Measurements from ENCODE around the gene ERGIC3. TPM values are rescaled to one million over a fixed set of nuclear protein-coding genes. Genes with fewer than 3 reads are reported as not detected.
A peak's percentile ranks its signal among the peaks of the same experiment; 100 is the strongest.
"Not testable (repeated sequence)": the region's sequence is repeated elsewhere in the genome, so short reads cannot be mapped to it uniquely, and the experiment has no call there.

Gene ERGIC3
- total and polyA plus RNA-seq, 3 experiments from 2014 or later = 114 to 137 (median 136) TPM

- no peak for DNase-seq
- POLR2A ChIA-PET = no interaction called here
- Histone ChIP-seq H3K27me3 (ENCODE audit: insufficient read depth, low read length, poor library complexity, severe bottlenecking) (no peaks in the 10 kb centered on the region), H3K27ac (ENCODE audit: low read depth, low read length) (no peak overlapping the region), H3K4me1 (ENCODE audit: insufficient read depth, low read length) (no peaks in the 10 kb centered on the region), H3K36me3 (ENCODE audit: insufficient read depth, low read length) (peaks cover 40% of the 10 kb centered on the region), H3K9me3 (ENCODE audit: low read length) (no peaks in the 10 kb centered on the region), H3K4me3 (ENCODE audit: low read length) (no peak overlapping the region)
- peaks cover 3% of the 10 kb centered on the region in 3 donors for H3K4me1 Mint-ChIP-seq
- no peaks in the 10 kb centered on the region for H3K9me3 Mint-ChIP-seq
- peaks cover 0 to 95% (median 6%) of the 10 kb centered on the region in 3 donors for H3K36me3 Mint-ChIP-seq
- CTCF ChIA-PET = no interaction called here
- no peak overlapping the region for H3K4me3 Mint-ChIP-seq
- peaks cover 0 to under 1% of the 10 kb centered on the region in 2 donors for H3K27me3 Mint-ChIP-seq
- peak overlapping the region in 6 of 8 donors; percentile 1 to 69 (median 50) for H3K27ac Mint-ChIP-seq
These were observed 30.0 kb upstream of the ERGIC3 start for GRCh38 chr20:35511814-35512420.

- Histone ChIP-seq H3K36me3 (ENCODE audit: insufficient read depth, low read length) (peaks cover 21% of the 10 kb centered on the region), H3K9me3 (ENCODE audit: low read length) (no peaks in the 10 kb centered on the region), H3K27me3 (ENCODE audit: insufficient read depth, low read length, poor library complexity, severe bottlenecking) (no peaks in the 10 kb centered on the region), H3K27ac (ENCODE audit: low read depth, low read length) (no peak overlapping the region), H3K4me1 (ENCODE audit: insufficient read depth, low read length) (no peaks in the 10 kb centered on the region), H3K4me3 (ENCODE audit: low read length) (no peak overlapping the region)
- Mint-ChIP-seq H3K27me3 (peaks cover 0 to 2% of the 10 kb centered on the region in 2 donors), H3K4me3 (no peak overlapping the region), H3K4me1 (no peaks in the 10 kb centered on the region), H3K27ac (peak overlapping the region in 4 of 8 donors; percentile 4 to 74 (median 22)), H3K36me3 (peaks cover 0 to 72% (median 3%) of the 10 kb centered on the region in 3 donors), H3K9me3 (no peaks in the 10 kb centered on the region)
- CTCF ChIA-PET = no interaction called here
- POLR2A ChIA-PET = no interaction called here
- no peak for DNase-seq
These were observed 27.4 kb upstream of the ERGIC3 start for GRCh38 chr20:35514371-35514932.

- H3K4me3 Mint-ChIP-seq = no peak overlapping the region
- no peak overlapping the region for H3K27ac ChIP-seq (ENCODE audit: low read depth, low read length)
- no peaks in the 10 kb centered on the region for H3K9me3 Mint-ChIP-seq
- H3K36me3 ChIP-seq (ENCODE audit: insufficient read depth, low read length) = peaks cover 18% of the 10 kb centered on the region
- no peak for DNase-seq
- peaks cover 0 to 63% (median 3%) of the 10 kb centered on the region in 3 donors for H3K36me3 Mint-ChIP-seq
- no peak overlapping the region for H3K4me3 ChIP-seq (ENCODE audit: low read length)
- ChIA-PET CTCF (no interaction called here), POLR2A (no interaction called here)
- H3K4me1 Mint-ChIP-seq = no peaks in the 10 kb centered on the region
- no peaks in the 10 kb centered on the region for H3K27me3 ChIP-seq (ENCODE audit: insufficient read depth, low read length, poor library complexity, severe bottlenecking)
- peak overlapping the region in 1 of 8 donors; percentile 42 for H3K27ac Mint-ChIP-seq
- H3K4me1 ChIP-seq (ENCODE audit: insufficient read depth, low read length) = no peaks in the 10 kb centered on the region
- peaks cover 0 to 2% of the 10 kb centered on the region in 2 donors for H3K27me3 Mint-ChIP-seq
- no peaks in the 10 kb centered on the region for H3K9me3 ChIP-seq (ENCODE audit: low read length)
These were observed 26.5 kb upstream of the ERGIC3 start for GRCh38 chr20:35515341-35515740.

GRCh38 chr20:35515949-35516645 lies 25.8 kb upstream of the ERGIC3 start:
- no peaks in the 10 kb centered on the region for H3K9me3 Mint-ChIP-seq
- Histone ChIP-seq H3K4me3 (ENCODE audit: low read length) (no peak overlapping the region), H3K4me1 (ENCODE audit: insufficient read depth, low read length) (no peaks in the 10 kb centered on the region), H3K9me3 (ENCODE audit: low read length) (no peaks in the 10 kb centered on the region), H3K27ac (ENCODE audit: low read depth, low read length) (no peak overlapping the region), H3K27me3 (ENCODE audit: insufficient read depth, low read length, poor library complexity, severe bottlenecking) (no peaks in the 10 kb centered on the region), H3K36me3 (ENCODE audit: insufficient read depth, low read length) (peaks cover 15% of the 10 kb centered on the region)
- POLR2A ChIA-PET = no interaction called here
- H3K27ac Mint-ChIP-seq = peak overlapping the region in 3 of 8 donors; percentile 26 to 42 (median 36)
- CTCF ChIA-PET = no interaction called here
- no peak for DNase-seq
- H3K36me3 Mint-ChIP-seq = peaks cover 0 to 55% (median 3%) of the 10 kb centered on the region in 3 donors
- no peak overlapping the region for H3K4me3 Mint-ChIP-seq
- no peaks in the 10 kb centered on the region for H3K4me1 Mint-ChIP-seq
- peaks cover 0 to 2% of the 10 kb centered on the region in 2 donors for H3K27me3 Mint-ChIP-seq

GRCh38 chr20:35517125-35517524 lies 24.8 kb upstream of the ERGIC3 start:
- no peak overlapping the region for H3K27ac ChIP-seq (ENCODE audit: low read depth, low read length)
- no peak for DNase-seq
- Mint-ChIP-seq H3K4me1 (no peaks in the 10 kb centered on the region), H3K36me3 (peaks cover 0 to 45% (median 2%) of the 10 kb centered on the region in 3 donors), H3K27me3 (peaks cover 0 to 2% of the 10 kb centered on the region in 2 donors), H3K27ac (peak overlapping the region in 2 of 8 donors; percentile 34 to 78), H3K4me3 (no peak overlapping the region), H3K9me3 (no peaks in the 10 kb centered on the region)
- no peaks in the 10 kb centered on the region for H3K9me3 ChIP-seq (ENCODE audit: low read length)
- H3K4me3 ChIP-seq (ENCODE audit: low read length) = no peak overlapping the region
- ChIA-PET CTCF (no interaction called here), POLR2A (no interaction called here)
- no peaks in the 10 kb centered on the region for H3K4me1 ChIP-seq (ENCODE audit: insufficient read depth, low read length)
- H3K36me3 ChIP-seq (ENCODE audit: insufficient read depth, low read length) = peaks cover 10% of the 10 kb centered on the region
- no peaks in the 10 kb centered on the region for H3K27me3 ChIP-seq (ENCODE audit: insufficient read depth, low read length, poor library complexity, severe bottlenecking)

GRCh38 chr20:35517767-35518166 lies 24.1 kb upstream of the ERGIC3 start:
- H3K27ac ChIP-seq (ENCODE audit: low read depth, low read length); DNase-seq; H3K4me1 ChIP-seq (ENCODE audit: insufficient read depth, low read length); H3K27ac Mint-ChIP-seq; H3K27me3 ChIP-seq (ENCODE audit: insufficient read depth, low read length, poor library complexity, severe bottlenecking); H3K36me3 ChIP-seq (ENCODE audit: insufficient read depth, low read length); H3K4me1 Mint-ChIP-seq; H3K27me3 Mint-ChIP-seq; H3K9me3 Mint-ChIP-seq; H3K4me3 Mint-ChIP-seq; H3K4me3 ChIP-seq (ENCODE audit: low read length); H3K9me3 ChIP-seq (ENCODE audit: low read length); POLR2A ChIA-PET: not testable (repeated sequence)
- CTCF ChIA-PET = interaction anchor here (0.7 kb wide), 1 partner anchor 550 kb away, joined by 3 read pairs; no protein-coding TSS in a partner anchor
- peaks cover 0 to 39% (median 2%) of the 10 kb centered on the region in 3 donors for H3K36me3 Mint-ChIP-seq

GRCh38 chr20:35518955-35519354 lies 22.9 kb upstream of the ERGIC3 start:
- Histone ChIP-seq H3K9me3 (ENCODE audit: low read length) (no peaks in the 10 kb centered on the region), H3K4me1 (ENCODE audit: insufficient read depth, low read length) (no peaks in the 10 kb centered on the region), H3K4me3 (ENCODE audit: low read length) (no peak overlapping the region), H3K36me3 (ENCODE audit: insufficient read depth, low read length) (no peaks in the 10 kb centered on the region), H3K27me3 (ENCODE audit: insufficient read depth, low read length, poor library complexity, severe bottlenecking) (no peaks in the 10 kb centered on the region), H3K27ac (ENCODE audit: low read depth, low read length) (no peak overlapping the region)
- Mint-ChIP-seq H3K27ac (no peak overlapping the region), H3K36me3 (peaks cover 0 to 29% (median 2%) of the 10 kb centered on the region in 3 donors), H3K9me3 (no peaks in the 10 kb centered on the region), H3K4me1 (no peaks in the 10 kb centered on the region), H3K27me3 (peaks cover 0 to 2% of the 10 kb centered on the region in 2 donors), H3K4me3 (no peak overlapping the region)
- ChIA-PET POLR2A (no interaction called here), CTCF (no interaction called here)
- no peak for DNase-seq

GRCh38 chr20:35523298-35523888 lies 18.5 kb upstream of the ERGIC3 start:
- no peak for DNase-seq
- H3K4me3 Mint-ChIP-seq = no peak overlapping the region
- Histone ChIP-seq H3K4me1 (ENCODE audit: insufficient read depth, low read length) (no peaks in the 10 kb centered on the region), H3K27me3 (ENCODE audit: insufficient read depth, low read length, poor library complexity, severe bottlenecking) (no peaks in the 10 kb centered on the region), H3K9me3 (ENCODE audit: low read length) (no peaks in the 10 kb centered on the region), H3K27ac (ENCODE audit: low read depth, low read length) (no peak overlapping the region), H3K4me3 (ENCODE audit: low read length) (no peak overlapping the region), H3K36me3 (ENCODE audit: insufficient read depth, low read length) (no peaks in the 10 kb centered on the region)
- peaks cover 0 to 2% (median 0%) of the 10 kb centered on the region in 3 donors for H3K36me3 Mint-ChIP-seq
- peak overlapping the region in 1 of 8 donors; percentile 19 for H3K27ac Mint-ChIP-seq
- H3K27me3 Mint-ChIP-seq = no peaks in the 10 kb centered on the region
- POLR2A ChIA-PET = no interaction called here
- CTCF ChIA-PET = no interaction called here
- no peaks in the 10 kb centered on the region for H3K4me1 Mint-ChIP-seq
- no peaks in the 10 kb centered on the region for H3K9me3 Mint-ChIP-seq

All from CD8-positive, alpha-beta memory T cell (primary cell).